ENCODE data around the gene DYNLT4. TPM values are rescaled to one million over a fixed set of nuclear protein-coding genes. Genes with fewer than 3 reads are reported as not detected.
"Not testable (repeated sequence)": the region's sequence is repeated elsewhere in the genome, so short reads cannot be mapped to it uniquely, and the experiment has no call there.

The DYNLT4 gene, protein sequence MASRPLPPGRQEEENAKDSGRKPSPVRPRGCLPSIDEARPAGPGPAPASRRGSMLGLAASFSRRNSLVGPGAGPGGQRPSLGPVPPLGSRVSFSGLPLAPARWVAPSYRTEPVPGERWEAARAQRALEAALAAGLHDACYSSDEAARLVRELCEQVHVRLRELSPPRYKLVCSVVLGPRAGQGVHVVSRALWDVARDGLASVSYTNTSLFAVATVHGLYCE
- total RNA-seq, result 1.1 TPM
- long read RNA-seq, result 0 reads

DNA sequence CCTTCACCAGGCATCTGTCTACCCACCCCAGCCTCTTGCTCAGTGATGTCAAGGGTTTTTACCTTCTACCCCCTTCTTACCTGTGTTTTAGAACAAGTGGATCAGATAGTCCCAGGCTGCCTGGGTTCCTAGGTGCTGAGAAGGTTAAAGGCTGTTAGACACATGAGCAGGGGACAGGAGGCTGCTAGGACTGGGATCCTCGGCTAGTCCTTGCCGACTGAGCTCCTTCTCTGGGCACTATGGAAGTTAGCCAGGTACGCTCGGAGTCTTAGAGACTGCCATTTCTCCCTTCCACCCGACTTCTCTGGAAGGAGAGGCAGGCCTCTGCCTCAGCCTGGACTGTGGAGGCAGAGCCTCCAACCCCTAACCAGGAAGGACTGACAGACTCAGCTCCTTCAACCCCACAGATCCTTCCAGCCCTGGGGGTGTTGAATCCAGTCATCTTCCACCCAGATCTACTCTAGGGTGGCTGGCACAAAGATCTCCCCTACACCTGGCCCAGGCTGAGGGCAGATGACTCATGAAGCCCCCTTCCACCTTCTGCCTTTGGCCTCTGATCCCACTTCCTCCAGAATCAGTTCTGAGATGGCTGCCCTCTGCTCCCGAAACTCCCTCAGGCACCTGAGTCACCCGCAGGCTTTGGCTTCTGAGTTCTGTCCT, at the start of gene DYNLT4:
DYNLT4 (minus strand) TSS at position 648 of the 660 bp plus-strand sequence. CDS start 683 bp downstream, outside the sequence.
- intact Hi-C loops (cut with DNase I), result no loop called here
- DNase-seq (peak; percentile 43), ATAC-seq (ENCODE audit: poor library complexity) (no peak)

DNA sequence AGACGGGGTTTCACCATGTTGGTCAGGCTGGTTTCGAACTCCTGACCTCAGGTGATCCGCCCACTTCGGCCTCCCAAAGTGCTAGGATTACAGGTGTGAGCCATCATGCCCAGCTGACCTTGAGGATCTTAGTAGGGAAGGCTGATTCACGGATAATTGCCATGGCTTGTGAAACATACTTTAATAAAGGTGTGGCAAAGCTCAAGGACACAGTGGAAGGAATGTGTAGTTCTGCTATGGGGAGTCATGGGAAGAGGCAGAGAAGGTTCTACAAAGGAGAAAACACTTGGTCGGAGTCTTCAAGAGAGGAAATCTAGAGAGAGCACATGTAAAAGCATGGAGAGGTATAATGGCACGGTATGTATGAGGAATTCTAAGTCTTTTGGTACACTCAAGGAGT, 48.6 kb upstream of the DYNLT4 start:
- DNase-seq (no peak), ATAC-seq (ENCODE audit: poor library complexity) (no peak)
- intact Hi-C loops (cut with DNase I), result no loop called here

DNA sequence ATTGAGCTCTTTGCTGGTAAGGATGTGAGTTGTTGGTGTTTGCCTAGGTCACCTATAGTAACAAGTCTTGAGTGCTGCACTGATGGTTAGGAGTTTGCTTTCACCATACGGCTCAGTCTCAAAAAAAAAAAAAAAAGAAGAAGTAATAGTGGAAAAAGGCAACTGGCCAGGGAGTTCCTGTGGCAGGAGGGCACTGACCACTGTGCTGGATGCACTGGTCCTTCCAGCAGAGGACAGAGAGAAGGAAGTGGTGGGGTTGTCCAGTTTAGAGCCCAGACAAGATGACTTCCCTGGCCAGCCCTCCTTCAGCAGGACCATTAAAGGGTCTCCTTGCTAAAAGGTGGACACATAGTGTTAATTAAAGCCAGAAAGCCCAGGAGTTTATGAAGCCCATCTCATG, 47.8 kb upstream of the DYNLT4 start:
- DNase-seq, result no peak
- intact Hi-C loops (cut with DNase I), result no loop called here
- ATAC-seq (ENCODE audit: poor library complexity), result no peak

DNA sequence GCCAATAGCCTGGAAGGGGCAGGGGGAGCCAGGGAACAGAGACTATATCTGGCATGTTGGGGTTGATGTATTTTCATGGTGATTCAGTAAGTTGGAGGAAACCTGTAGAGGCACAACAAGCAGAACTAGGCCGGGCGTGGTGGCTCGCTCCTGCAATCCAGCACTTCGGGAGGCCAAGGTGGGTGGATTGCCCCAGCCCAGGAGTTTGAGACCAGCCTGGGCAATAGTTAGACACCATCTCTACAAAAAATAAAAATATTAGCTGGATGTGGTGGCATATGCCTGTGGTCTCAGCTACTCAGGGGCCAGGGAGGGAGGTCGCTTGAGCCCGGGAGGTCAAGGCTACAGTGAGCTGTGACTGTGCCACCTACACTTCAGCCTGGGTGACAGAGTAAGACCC, 46.0 kb upstream of the DYNLT4 start:
- ATAC-seq (ENCODE audit: poor library complexity), result no peak
- no peak for DNase-seq
- intact Hi-C loops (cut with DNase I), result no loop called here

DNA sequence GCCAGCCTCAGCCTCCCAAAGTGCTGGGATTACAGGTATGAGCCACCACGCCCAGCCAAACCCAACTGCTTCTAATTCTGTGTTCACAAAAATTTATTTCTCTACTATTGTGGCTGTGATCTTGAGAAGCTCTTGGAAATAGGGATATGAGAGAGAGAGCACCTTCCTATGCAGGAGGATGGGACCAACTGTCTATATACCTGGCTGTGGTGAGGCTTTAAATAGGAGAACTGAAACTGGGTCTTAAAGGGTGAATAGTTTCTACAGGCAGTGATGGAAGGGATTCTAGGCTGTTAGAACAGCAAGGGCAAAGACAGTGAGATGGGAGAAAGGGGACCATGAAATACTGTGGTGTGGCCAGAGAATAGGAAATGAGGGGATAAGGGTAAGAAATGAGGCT, 44.2 kb upstream of the DYNLT4 start:
- intact Hi-C loops (cut with DNase I), result no loop called here
- ATAC-seq (ENCODE audit: poor library complexity) (no peak), DNase-seq (no peak)

DNA sequence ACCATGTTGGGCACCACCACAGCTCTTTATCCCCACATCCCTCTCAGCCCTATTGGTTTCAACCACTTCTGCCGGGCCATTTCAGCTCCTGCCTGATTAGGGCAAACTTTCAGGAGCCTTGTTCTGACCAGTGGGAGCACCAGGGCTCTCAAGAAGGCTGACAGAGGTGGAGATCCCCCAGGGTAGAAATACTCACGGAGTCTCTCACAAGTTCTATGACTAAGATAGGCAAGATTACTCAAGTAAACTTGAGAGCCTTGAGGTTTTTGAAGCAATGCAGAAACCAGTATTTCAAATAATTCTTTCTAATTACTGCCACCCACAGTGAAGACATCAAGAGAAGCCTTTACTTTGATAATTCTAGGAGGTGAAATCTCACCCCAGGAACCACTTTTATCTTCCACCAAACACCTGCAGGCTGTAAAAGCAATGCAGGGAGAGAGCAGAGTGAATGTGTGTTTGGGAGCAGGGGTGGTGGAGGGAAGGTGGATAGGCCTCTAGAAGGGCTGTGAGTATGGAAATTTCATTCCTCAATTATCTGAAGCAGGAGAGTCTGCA, 42.5 kb upstream of the DYNLT4 start:
- no peak for ATAC-seq (ENCODE audit: poor library complexity)
- DNase-seq, result no peak
- intact Hi-C loops (cut with DNase I), result no loop called here

DNA sequence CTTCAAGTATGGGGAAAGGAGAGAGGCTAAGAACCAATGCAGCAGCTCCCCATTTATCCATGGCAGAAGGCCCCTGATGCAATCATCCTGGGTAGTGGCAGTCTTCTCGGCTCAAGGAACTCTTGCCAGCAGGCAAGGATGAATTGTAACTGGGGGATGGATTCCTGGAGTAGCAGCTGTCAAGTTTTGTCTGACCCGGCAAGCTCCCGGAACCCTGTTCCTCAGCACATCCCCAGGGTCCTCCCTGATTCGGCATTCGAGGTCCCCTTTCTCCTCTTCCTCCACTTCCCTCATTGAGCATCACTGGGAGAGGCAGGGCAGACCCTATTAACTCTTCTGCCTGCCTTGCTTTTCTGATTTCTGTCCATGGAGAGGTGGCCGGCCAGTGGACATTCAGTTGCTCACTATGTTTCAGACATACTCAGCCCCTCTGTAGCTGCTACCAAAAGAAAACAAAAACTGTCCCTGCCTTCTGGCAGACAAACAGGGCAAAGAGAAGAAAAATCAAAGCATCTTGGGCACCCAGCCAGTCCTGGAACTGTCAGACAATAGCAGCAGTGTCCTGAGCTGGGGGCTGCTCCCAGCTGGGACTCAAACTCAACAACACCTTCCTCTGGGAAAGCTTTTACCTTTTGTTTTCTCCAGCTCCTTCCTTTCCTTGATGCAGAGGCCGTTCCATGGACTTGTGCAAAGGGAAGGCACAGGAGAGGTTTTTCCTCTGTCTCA, 41.5 kb upstream of the DYNLT4 start:
- no peak for ATAC-seq (ENCODE audit: poor library complexity)
- no peak for DNase-seq
- intact Hi-C loops (cut with DNase I), result no loop called here

DNA sequence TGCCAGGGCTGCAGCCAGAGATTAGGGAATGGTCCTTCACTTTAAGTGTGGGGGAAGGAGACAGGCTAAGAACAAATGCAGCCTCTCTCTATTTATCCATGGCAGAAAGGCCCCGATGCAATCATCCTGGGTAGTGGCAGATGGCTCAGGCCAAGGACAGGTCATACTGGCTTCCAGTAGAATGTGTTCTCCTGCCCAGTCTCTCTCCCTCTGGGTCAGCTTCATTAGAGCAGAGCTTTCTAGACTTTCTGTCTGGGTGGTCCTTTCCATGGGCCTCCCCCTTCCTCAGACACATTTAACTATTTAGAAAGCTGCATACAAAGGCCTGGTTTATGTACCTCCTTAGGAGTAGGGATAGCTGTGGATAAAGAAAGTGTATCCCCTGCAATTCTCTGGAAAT, 40.7 kb upstream of the DYNLT4 start:
- ATAC-seq (ENCODE audit: poor library complexity), result no peak
- intact Hi-C loops (cut with DNase I), result no loop called here
- no peak for DNase-seq

DNA sequence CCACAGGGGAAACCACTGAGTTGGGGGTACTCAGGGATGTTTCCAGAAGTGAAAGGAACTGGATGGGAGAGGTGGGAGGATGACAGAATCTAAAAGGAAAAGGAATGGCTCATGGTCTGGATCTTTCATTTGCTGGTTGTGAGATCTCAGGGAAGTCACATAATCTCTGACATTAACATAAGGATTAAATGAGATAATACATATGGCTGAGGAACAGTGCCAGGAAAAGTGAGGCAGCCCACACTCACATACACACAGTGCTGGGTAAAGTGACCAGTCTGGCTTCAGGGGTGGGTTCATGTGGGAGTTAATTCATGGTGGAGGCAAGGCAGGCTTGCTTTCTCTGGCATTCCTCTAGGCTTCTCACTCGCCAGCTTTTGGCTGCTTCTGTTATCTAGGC, 39.8 kb upstream of the DYNLT4 start:
- DNase-seq (no peak), ATAC-seq (ENCODE audit: poor library complexity) (no peak)
- intact Hi-C loops (cut with DNase I), result no loop called here

DNA sequence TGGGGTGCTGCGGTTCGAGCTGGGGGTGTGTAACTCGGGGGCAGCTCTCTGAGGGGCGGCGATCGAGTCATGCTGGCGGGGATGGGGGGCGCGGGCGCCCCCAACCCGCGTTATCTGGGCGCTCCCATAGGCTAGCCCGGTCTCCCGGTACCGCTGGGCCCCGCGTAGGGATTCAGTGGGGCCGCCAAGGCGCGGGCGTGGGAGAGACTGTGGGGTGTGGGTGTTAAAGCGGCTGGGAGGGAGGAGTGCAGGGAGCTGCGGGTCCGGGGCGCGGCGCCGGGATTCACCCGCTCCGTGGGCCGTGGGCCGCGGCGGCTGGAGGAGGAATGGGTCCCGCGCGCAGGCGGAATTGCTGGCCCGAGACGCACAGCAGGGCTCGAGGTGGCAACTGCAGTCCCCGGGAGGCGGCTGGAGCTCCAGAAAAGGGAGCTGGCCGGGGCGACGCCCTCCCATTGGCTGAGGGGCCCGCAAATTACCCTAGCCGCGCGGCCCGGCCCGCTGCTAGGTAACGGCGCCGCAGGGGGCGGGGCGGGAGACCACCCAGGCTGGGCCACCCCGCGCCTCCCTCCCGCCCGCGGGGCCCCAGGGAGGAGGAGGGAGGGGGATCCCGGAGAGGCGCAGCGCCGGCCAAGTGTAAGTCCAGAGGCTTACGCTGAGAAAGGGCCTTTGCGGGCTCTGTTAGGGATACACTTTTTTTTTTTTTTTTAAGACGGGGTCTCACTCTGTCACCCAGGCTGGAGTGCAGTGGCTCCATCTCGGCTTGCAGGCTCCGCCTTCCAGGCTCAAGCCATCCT, 35.9 kb upstream of the DYNLT4 start, which contains the start of gene PTCH2:
PTCH2 (minus strand) TSS at position 392 of the 794 bp plus-strand sequence; CDS start at position 71, 321 bp downstream.
- intact Hi-C loops (cut with DNase I), result no loop called here
- DNase-seq, result peak; percentile 81
- ATAC-seq (ENCODE audit: poor library complexity), result peak; percentile 94

DNA sequence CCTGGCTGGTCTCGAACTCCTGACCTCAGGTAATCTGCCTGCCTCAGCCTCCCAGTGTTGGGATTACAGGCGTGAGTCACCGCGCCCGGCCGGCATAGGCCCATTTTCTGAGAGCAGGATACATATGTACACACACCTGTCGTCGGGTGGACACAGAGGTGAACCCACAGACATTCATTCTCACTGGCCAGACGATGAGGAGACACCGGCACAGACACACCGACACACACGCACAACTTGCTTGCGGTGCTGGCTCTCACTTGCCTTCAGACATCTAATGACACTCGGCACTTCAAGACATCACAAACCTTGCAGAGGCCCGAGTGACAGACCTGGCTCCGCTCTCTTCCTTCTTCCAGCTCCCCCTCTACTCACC, 35.3 kb upstream of the DYNLT4 start:
- DNase-seq, result no peak
- ATAC-seq (ENCODE audit: poor library complexity), result peak; percentile 9
- intact Hi-C loops (cut with DNase I), result no loop called here

DNA sequence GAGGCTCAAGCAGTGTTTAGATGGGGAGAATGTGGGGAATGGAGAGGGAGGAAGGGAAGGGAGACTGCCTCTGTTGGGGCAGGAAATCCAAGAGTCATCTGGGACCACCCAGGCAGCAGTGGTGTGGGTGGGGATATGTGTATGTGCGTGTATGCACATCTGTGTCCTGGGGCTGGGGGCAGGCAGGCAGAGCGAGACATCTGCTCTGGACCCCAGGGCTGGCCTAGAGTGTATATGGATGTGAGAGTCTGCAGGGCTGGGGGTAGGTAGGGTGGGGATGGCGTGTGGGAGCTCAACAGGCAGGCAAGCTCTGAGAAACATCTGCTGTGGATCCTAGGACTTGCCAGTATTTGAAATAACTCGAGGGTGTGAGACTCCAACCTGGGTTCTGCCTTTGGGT, 32.4 kb upstream of the DYNLT4 start:
- intact Hi-C loops (cut with DNase I), result loop anchor here (5.0 to 10.0 kb wide), 2 partner anchors 55 to 173 kb away; partner anchors contain the start of genes BEST4, HECTD3 and UROD
- ATAC-seq (ENCODE audit: poor library complexity) (no peak), DNase-seq (no peak)

DNA sequence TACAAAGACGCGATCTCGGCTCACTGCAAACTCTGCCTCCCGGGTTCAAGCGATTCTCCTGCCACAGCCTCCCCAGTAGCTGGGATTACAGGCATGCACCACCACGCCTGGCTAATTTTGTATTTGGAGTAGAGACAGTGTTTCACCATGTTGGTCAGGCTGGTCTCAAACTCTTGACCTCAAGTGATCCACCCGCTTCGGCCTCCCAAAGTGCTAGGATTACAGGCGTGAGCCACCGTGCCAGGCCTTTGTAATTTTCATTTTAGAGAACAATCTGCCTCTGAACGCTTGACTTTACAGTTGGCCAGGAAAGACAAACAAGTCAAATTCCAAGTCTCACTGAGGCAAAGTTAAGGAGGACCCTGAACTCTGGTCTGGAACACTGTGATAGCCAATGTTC, 31.1 kb upstream of the DYNLT4 start:
- intact Hi-C loops (cut with DNase I), result loop anchor here (5.0 to 10.0 kb wide), 2 partner anchors 53 to 174 kb away; partner anchors contain the start of genes BEST4, HECTD3 and UROD
- not testable (repeated sequence) for ATAC-seq (ENCODE audit: poor library complexity)

DNA sequence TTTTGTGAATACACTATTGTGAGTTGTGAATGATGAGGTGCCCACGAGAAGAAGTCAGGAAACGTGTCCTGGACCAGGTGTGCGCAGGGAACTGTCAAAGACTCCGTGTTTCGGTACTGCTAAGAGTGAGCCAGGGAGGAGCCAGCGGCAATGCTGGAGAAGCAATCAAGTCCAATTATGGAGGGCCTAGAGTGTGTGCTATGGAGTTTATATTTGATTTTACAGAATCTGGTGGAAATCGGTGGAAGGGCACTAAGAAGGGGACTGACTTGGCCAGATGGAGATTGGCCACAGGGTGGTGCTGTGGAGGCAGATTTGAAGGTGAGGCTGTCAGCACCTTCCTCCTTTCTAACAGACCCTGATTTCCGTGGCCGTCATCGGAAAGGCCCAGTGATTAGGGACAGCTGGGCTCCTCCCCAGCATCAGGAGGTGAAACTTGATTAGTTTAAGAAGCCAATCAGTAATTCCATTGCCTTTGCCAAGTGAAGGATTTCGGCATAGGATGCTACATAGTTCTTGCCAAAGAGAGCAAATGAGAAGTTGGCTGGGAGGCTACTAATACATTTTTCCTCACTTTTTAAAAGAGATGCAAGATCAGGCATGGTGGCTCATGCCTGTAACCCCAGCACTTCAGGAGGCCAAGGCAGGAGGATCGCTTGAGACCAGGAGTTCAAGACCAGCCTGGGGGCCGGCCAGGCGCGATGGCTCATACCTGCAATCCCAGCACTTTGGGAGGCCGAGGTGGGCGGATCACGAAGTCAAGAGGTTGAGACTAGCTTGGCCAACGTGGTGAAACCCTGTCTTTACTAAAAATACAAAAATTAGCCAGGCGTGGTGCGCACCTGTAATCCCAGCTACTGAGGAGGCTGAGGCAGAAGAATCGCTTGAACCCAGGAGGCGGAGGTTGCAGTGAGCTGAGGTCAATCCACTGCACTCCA, 28.9 kb upstream of the DYNLT4 start:
- intact Hi-C loops (cut with DNase I), result loop anchor here (5.0 to 10.0 kb wide), 2 partner anchors 51 to 176 kb away; partner anchors contain the start of genes BEST4, HECTD3 and UROD
- DNase-seq (peak; percentile 88), ATAC-seq (ENCODE audit: poor library complexity) (peak; percentile 89)

More for the DNA sequence above, 31.1 kb upstream of the DYNLT4 start:
- DNase-seq, result not testable (repeated sequence)

DNA sequence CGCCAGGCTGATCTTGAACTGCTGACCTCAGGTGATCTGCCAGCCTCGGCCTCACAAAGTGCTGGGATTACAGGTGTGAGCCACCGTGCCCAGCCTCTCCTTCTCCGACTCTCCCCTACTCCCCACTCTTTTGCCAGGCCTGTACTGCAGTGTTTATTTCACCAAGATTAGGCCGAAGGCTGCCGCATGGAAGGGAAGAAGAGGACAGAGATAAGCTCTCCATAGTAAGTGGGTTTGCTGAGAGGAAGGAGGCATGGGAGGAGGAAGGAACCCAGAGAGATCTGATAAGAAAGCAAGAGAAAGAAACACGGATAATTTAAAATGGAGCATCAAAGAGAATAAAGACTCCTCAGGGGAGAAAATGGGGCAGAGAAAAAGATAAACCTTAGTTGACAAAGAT, 27.2 kb upstream of the DYNLT4 start:
- intact Hi-C loops (cut with DNase I), result loop anchor here (10.0 kb wide), 1 partner anchor 50 kb away; the partner anchor contains the start of gene BEST4
- DNase-seq, result no peak
- ATAC-seq (ENCODE audit: poor library complexity), result no peak

DNA sequence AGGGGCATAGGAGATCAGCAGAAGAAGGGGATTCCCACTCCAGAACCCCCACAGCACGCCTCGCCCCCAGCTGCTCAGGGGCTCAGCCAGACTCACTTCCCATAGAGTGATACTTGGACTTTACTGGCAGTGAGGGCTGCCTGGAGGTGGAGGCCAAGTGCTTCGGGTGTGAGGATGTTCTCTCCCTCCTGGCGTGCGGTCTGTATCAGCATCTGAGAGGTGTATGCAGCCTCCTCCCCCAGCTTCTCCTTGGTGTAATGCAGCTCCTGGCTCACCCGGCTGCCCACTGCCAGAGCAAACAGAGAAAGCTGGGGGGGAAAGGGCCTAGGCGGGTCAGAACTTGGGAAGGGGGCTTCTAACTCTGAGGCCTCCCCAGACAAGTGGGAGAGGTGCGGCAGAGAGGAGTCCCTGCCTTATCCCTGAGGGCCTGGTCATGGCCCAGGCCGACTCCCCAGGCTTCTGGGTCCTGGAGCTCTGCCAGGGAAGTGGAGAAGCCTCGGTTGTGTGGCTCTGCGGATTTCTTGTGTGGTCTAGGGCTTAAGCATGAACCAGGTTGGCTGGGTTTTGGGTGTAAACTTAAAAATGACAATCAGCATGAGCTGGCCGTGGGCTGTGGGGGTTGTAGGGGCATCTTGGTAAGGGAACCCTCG, 25.0 kb upstream of the DYNLT4 start:
- ATAC-seq (ENCODE audit: poor library complexity) (no peak), DNase-seq (no peak)
- intact Hi-C loops (cut with DNase I), result loop anchor here (10.0 kb wide), 1 partner anchor 47 kb away; the partner anchor contains the start of gene BEST4

DNA sequence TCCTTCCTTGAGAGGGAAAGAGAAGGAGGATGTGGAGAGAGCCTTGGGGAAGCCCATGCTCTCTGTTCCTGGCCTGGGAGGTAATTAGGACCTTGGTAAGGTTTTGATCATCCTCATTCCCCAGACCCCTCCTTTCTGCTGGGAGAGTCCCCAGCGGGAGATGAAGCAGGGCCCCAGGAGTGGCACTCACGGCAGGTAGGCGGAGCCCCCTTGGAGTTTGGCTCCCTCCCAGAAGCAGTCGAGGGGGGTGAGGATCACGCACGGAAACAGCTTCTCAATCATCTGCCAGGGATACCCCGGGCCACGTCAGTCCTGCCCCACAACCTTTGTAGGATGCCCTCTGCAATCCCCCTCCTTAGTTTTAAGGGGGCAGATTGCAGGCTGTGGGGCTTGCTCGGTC, 24.4 kb upstream of the DYNLT4 start:
- intact Hi-C loops (cut with DNase I), result loop anchor here (10.0 kb wide), 1 partner anchor 47 kb away; the partner anchor contains the start of gene BEST4
- no peak for ATAC-seq (ENCODE audit: poor library complexity)
- no peak for DNase-seq

Measured in Right ventricle myocardium superior (tissue), 1 donor.